ENCODE results near the gene FGD3. TPM values are rescaled to one million over a fixed set of nuclear protein-coding genes. Genes with fewer than 3 reads are reported as not detected.

Gene FGD3
- total RNA-seq, 1 experiment from 2014 or later, result 1.8 TPM

DNA sequence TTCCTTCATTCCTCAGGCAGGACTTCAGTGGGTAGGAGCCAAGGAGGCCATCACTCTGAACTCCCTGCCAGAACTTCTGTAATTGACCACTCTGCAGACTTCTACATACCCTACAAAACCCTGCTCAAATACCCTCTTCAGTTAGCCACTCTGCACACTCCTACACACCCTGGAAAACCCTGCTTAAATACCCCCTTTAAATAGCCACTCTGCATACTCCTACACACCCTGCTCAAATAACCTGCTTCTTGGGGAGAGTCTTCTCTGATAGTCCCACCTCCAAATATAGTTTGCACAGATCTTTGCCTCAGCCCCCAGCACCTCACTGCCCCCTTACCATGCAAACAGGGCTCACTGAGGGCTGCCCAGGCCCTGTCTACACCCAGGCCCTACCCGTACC is 130.0 kb downstream of the FGD3 start:
- Histone ChIP-seq H4K5ac (ENCODE audit: insufficient read length, low read depth, low read length) (no peak overlapping the region), H2BK120ac (ENCODE audit: low read depth, low read length, poor library complexity, severe bottlenecking) (no peak overlapping the region), H3K14ac (ENCODE audit: insufficient read depth, low read length) (no peak overlapping the region), H4K8ac (replicated peaks; ENCODE audit: insufficient read length, low read depth, low read length) (no peak overlapping the region), H4K20me1 (ENCODE audit: control insufficient read depth, insufficient read depth, insufficient read length) (no peaks in the 10 kb centered on the region), H3K23me2 (ENCODE audit: insufficient read length, low read depth, low read length, poor library complexity, severe bottlenecking) (no peaks in the 10 kb centered on the region), H3K4ac (ENCODE audit: low read depth, low read length) (no peak overlapping the region), H3K79me1 (ENCODE audit: insufficient read depth, low read depth, low read length, poor library complexity, severe bottlenecking) (no peaks in the 10 kb centered on the region), H4K91ac (ENCODE audit: insufficient read length, low read depth, low read length) (no peak overlapping the region), H3K79me2 (ENCODE audit: insufficient read depth, low read length) (no peaks in the 10 kb centered on the region), H3K9ac (ENCODE audit: extremely low read depth, insufficient read length, low read length) (no peak overlapping the region), H2AK5ac (ENCODE audit: insufficient read length, low read length) (no peak overlapping the region), H3K9me3 (ENCODE audit: control insufficient read depth, low read depth, low read length) (no peaks in the 10 kb centered on the region), H2BK15ac (ENCODE audit: low read depth, low read length) (no peak overlapping the region), H3K18ac (ENCODE audit: insufficient read length, low read depth, low read length) (no peak overlapping the region), H3K56ac (ENCODE audit: insufficient read length, low read depth, low read length) (no peak overlapping the region), H2BK20ac (ENCODE audit: low read depth, low read length, poor library complexity, severe bottlenecking) (no peak overlapping the region), H3K27me3 (ENCODE audit: insufficient read depth, low read length) (no peaks in the 10 kb centered on the region), H2BK5ac (ENCODE audit: insufficient read length, low read length) (no peak overlapping the region), H3K27ac (ENCODE audit: insufficient read length, low read depth, low read length) (no peak overlapping the region), H3T11ph (ENCODE audit: low read length) (no peak overlapping the region), H2BK12ac (ENCODE audit: insufficient read length, low read depth, low read length) (no peak overlapping the region), H3K4me2 (ENCODE audit: insufficient read depth, insufficient read length, low read length) (no peak overlapping the region), H2AFZ (ENCODE audit: low read length) (no peak overlapping the region), H3K23ac (ENCODE audit: insufficient read length, low read depth, low read length) (no peak overlapping the region), H3K4me1 (ENCODE audit: insufficient read depth, low read length) (no peaks in the 10 kb centered on the region)
- Mint-ChIP-seq H3K36me3 (ENCODE audit: insufficient read depth in 1 of 3, low read depth in 3 of 3) (no peaks in the 10 kb centered on the region; a peak in 1 of 7 replicates), H3K4me3 (no peak overlapping the region), H3K27me3 (ENCODE audit: low read depth) (no peaks in the 10 kb centered on the region), H3K27ac (no peak overlapping the region), H3K9me3 (no peaks in the 10 kb centered on the region), H3K4me1 (no peaks in the 10 kb centered on the region)
- no CpG with 5 or more reads among the region's 1 CpG for WGBS (ENCODE audit: extremely low coverage, insufficient read length, low lambda C conversion rate)
- no peak for DNase-seq
- TF ChIP-seq, protein P1, sequence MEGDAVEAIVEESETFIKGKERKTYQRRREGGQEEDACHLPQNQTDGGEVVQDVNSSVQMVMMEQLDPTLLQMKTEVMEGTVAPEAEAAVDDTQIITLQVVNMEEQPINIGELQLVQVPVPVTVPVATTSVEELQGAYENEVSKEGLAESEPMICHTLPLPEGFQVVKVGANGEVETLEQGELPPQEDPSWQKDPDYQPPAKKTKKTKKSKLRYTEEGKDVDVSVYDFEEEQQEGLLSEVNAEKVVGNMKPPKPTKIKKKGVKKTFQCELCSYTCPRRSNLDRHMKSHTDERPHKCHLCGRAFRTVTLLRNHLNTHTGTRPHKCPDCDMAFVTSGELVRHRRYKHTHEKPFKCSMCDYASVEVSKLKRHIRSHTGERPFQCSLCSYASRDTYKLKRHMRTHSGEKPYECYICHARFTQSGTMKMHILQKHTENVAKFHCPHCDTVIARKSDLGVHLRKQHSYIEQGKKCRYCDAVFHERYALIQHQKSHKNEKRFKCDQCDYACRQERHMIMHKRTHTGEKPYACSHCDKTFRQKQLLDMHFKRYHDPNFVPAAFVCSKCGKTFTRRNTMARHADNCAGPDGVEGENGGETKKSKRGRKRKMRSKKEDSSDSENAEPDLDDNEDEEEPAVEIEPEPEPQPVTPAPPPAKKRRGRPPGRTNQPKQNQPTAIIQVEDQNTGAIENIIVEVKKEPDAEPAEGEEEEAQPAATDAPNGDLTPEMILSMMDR (conservative IDR thresholded peaks at IDR 0.05), result no peak
